HG03175 (cell line): ENCODE data around the gene SMAP1.
A peak's percentile ranks its signal among the peaks of the same experiment; 100 is the strongest.

Experiments used
- ATAC-seq: cut with Tn5 transposase; IDR thresholded peaks from one replicate; pipeline ENCODE4 v1.9.1; 2021; ENCODE audit warnings: mild to moderate bottlenecking, moderate library complexity; ENCODE audit not compliant: unreplicated experiment

SMAP1 gene

DNA sequence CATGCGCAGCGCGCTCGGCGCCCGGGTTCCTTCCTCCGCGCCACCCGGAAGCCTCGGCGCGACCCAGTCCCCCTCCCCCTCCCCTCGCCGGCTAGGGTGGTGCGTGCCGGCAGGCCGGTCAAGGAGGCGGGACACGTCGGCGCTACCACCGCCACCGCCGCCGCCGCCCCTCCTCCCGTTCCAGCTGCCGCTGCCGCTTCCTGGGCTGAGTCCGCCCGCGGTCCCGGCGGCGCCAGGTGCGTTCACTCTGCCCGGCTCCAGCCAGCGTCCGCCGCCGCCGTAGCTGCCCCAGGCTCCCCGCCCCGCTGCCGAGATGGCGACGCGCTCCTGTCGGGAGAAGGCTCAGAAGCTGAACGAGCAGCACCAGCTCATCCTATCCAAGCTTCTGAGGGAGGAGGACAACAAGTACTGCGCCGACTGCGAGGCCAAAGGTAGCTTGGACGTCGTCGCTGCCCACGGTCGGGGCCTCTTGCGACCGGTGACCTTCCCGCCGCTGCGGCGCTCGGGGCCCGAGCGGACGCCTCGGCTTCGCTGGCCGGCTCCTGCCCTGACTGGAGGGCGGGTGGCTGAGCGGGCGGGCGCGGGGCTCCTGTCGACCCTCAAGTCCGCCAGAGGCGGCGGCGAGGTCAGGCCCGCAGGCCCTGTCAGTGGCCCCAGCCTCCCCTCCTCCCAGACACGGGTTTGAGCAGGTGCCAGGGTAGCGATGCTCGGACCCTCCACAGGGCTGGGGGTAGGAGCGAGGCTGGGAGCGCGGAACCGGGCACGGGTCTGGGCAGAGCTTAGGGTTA, at the start of gene SMAP1:
SMAP1 (plus strand) TSS at position 173 of the 788 bp plus-strand sequence; CDS start at position 314, 141 bp downstream.
- ATAC-seq: peak; percentile 88

DNA sequence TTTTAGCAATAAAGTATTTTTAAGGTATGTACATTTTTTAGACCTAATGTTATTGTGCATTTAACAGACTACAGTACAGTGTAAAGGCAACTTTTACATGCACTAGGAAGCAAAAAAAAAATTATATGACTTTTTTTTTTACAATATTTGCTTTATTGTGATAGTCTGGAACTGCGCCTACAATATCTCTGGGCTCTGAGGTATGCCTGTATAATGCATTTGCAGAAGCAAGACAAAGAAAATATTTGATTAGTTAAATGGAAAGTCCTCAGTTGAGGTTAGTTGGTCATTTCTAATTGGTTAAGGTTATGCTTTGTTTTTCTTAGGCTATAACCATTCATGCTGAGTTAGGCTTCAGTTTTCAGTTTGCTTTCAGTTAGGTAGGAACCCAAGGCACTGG, 46.9 kb upstream of the SMAP1 start:
- no peak for ATAC-seq

DNA sequence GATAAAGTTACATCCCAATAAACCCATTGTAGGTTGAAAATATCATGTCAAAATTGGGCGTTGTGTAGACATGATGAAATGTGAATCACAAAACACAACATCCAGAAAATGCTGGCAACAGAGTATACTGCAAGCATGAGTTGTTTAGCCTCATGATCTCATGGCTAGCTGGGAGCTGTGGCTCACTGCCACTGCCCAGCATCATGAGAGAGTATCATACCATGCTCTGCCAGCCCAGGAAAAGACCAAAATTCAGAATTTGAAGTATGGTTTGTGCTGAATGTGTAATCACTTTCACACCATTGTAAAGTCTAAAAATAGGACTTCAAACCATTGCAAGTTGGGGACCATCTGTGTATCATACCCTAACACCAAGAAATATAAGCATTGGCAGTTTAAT, 45.2 kb upstream of the SMAP1 start:
- no peak for ATAC-seq

DNA sequence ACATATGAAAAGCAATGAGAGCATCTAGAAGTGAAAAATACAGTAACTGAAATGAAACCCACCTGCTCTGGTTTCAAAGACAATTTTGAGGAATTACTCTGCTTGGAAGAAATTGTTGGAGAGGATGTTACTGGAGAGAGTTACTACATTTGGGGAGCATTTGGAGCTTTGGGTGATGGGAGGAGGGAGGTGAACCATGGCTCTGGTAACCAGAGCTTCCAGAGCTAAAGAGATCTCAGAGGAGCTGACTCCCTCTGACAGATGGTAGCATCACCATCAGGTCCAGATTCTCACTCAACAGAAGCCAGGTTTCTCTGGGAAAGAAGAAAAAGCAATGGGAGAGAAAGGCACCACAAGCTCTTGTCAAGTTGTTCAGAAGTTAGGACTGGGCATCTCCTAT, 42.2 kb upstream of the SMAP1 start:
- ATAC-seq: no peak

DNA sequence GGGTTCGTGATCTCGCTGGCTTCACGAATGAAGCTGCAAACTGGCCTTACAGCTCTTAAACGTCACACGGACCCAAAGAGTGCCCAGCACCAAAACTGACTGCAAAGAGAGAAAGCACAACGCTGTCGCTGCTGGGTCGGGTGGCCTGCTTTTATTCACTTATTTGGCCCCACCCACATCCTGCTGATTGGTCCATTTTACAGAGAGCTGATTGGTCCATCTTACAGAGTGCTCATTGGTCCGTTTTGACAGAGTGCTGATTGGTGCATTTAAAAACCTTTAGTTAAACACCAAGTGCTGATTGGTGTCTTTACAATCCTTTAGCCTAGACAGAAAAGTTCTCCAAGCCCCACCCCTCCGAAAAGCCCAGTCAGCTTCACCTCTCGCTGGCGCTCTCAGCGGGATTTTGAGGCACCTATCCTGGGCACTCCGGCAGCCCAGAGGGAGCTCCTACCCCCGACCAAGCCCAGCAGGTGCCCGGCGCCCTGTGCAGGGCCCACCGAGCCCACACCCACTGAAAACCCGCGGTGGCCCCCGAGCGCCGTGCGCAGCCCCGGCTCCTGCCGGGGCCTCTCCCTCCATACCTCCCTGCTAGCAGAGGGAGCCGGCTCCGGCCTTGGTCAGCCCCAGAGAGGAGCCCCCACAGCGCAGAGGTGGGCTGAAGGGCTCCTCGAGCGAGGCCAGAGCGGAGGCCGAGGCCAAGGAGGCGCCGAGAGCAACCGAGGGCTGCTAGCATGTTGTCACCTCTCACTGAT, 40.0 kb upstream of the SMAP1 start:
- no peak for ATAC-seq

DNA sequence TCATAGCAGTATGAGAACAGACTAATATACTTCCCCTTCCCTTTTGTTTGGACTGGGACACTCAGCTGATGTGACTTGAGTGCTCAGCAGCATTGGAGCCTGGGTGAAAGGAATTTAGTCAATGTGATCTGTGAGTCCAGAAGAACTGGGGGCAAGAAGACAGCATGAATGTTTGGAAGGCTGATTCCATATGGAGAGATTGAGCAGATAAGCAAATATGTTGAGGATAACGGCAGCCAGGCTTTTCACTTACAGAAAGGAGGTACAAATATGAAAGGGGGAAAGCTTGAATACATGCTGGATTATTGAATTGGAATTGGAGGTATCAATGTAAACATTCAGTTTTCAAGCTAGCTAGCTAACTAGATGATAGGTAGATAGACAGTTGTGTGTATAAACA, 37.8 kb upstream of the SMAP1 start:
- ATAC-seq: no peak

DNA sequence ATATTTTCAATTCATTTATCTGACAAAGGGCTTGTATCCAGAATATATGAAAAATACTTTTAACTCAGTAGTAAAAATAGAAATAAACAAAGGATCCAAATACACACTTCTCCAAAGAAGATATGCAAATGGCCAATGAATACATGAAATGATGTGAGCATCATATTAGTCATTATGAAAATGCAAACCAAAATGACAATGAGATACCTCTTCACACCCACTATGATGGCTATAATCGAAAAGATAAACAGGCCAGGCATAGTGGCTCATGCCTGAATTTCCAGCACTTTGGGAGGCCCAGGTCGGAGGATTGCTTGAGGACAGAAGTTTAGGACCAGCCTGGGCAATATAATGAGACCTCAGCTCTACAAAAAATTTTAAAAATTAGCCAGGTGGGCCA, 33.8 kb upstream of the SMAP1 start:
- no peak for ATAC-seq

DNA sequence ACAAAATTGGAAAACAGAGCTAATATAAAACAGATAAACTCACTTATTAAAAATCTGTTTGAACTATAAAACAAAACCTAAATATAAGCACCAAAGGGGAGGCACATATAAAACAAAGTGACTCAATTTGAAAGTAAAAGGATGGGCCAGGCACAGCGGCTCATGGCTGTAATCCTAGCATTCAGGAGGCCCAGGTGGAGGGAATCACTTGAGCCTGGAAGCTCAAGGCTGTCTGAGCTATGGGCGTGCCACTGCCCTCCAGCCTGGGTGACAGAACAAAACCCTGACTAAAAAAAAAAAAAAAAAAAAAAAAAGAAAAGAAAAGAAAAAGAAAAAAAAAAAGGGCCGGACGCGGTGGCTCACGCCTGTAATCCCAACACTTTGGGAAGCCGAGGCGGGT, 31.1 kb upstream of the SMAP1 start:
- ATAC-seq: no peak

DNA sequence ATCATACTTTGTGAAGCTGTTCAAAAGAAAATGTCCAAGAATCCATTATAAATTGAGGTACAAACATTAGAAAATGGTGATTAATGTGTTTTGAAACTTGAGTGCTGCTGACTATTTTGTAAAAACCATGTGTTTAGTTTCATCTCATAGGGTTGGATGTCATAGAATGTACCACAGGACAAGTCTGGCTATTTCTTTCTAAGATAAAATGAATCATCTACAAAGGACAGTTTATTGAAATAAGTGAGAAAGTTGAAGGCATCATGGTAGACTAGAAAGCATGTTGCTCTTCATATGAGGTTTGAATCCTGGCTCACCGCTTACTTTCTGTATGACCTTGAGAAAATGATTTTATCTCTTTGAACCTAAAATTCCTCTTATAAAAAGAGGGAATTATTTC, 29.2 kb upstream of the SMAP1 start:
- no peak for ATAC-seq

DNA sequence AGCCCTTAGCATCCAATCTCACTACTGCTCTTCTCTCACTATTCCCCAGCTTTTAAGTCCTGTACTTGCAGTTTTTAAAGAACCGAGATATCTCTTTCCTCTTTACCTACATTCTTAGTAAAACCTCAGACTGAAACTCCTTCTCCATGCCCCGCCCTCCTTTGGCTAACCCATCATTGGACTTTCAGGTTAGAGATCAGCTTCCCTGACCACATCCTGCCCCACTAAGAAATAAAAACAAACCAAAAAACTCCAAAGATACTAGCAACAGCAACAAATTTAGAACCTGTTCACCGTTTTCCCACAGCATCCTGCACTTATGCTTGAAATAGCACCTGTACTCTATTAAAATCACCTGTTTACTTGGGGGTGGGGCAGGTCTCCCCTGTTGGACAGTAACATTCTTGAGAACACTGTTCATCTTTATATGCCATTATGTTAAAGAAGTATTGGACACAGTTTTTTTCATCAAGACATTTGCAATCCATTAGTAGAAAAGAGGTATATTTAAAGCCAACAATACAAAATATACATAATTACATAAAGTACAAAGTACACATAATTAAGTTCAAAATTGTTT, 16.3 kb upstream of the SMAP1 start:
- no peak for ATAC-seq

DNA sequence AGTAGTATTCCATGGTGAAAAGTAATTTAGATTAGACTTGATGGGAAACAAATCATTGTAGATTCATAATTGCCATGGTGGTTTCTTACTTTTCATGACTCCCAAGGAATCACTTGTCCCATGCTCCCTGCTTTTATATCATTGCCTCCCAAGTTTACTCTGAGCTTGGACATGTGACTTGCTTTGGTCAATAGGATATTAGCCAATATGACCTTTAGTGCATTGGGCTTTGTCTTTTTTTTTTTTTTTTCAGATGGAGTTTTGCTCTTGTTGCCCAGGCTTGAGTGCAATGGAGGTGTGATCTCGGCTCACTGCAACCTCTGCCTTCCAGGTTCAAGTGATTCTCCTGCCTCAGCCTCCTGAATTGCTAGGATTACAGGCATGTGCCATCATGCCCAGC, 15.5 kb upstream of the SMAP1 start:
- ATAC-seq: no peak

DNA sequence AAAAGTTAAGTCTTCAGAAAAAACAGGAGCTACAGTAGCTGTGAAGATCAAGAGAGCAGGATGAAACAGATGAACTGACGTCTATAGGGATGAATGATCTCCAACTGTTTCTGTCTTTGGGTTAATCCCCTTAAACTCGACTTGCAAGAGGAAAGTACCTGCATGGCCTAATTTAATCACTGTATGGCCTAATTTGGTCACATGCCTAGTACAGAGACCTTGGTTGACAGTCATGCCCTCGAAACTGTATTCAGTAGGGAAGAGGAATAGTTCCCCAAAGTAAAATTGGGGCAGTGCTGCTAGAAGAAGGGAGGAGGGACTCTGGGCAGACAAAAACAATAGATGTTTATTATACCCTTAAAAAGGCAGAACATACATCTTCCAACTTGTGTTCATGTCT, 10.0 kb upstream of the SMAP1 start:
- ATAC-seq: no peak

DNA sequence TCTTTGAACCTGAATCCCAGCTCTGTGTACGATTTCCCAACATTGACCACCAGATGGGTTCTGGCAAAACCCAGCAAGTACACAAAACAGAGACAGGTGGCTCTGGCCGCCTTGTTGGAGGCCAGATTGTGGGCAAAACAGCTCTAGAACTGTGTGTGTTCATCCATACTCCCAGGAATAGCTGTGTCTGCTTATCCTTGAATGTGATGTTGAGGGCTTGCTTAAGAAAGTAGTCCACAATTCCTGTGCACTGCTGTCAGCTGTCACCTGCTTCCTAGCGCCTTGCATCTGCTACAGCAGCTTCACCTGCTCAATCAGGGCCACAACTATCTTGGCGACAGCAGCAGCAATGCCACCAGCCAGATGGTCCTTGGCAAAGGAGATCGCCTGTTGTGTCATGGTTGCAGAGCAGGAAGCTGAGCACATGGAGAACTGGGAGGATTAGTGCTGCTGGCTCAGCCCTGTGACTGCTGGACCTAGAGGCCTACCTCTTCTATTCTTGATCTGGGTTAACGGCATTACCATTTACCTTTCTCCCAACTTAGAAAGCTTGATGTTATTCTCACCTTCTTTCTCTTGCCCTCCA, 3.7 kb upstream of the SMAP1 start:
- no peak for ATAC-seq

DNA sequence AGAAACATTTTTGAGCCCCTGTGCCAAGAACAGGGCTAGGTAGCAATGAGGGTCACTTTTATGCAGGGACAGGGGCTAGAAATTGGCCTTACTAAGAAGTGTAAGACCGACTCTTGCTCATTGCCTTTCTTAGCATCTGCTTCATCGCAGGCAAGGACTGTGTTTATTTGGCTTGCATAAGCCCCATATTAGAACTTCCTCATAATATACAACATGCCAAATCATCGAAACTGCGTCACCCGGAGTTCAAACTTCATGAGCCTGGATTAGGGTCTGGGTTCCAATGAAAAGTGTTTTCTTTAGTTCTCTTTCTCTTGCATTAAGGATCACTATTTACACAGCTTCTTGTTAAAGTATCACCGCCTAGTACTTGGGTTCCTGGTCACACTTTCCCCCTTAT, 977 bp upstream of the SMAP1 start:
- ATAC-seq: no peak

DNA sequence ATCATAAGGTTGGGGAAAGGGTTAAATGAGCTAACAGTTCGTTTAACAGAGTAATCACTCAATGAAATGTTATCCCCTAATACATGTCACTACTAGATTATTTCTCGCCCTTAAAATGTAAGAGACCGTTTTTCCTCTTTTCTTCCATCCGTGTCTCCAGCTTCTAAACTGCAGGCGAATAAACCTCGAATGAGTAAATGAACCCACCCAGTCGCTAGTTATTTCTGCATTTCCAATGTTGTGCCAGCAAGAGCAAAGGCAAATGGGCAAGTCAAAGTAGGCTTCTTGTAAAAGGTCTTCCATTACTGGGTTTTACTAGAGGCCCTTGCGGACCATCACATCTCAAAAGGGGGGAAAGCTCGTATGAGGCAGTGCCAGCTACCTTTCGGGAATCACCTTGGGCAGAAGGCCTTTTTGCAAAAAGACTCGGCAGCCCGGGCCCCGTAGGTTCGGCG, 400 bp upstream of the SMAP1 start:
- peak; percentile 6 for ATAC-seq

DNA sequence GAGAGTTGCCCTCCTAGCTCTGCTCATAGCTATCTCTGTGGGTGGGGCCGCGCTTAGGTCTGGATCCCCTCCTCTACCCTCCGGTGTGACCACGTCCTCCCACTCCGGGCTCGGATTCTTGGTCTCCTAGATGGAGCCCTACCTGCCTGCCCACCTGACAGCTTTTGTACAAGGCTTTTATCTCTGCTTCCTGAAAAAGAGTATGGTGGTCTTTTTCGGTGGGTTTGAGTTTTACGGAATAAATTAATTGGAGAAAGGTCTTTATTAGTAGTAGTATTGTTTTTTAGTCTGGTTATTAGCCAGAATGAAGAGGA, 773 bp downstream of the SMAP1 start:
- ATAC-seq: no peak

DNA sequence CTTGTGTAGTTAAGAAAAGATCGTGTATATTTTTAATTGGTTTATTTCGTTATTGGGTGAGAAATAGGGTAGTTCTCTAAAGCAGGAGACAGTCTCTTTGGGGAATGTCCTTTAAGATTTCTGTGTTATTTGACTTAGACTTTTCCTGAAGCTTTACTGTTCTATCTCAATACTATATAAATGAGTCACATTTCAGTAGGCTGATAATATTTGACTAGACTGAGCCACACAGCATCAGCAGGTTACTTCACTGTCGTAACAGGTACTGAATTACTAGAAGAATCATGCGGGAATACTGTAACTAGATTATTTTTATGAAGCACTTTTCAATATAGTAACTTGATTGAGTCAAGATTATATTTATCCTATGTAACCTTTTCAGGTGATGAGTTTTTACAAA, 1.4 kb downstream of the SMAP1 start:
- ATAC-seq: no peak

DNA sequence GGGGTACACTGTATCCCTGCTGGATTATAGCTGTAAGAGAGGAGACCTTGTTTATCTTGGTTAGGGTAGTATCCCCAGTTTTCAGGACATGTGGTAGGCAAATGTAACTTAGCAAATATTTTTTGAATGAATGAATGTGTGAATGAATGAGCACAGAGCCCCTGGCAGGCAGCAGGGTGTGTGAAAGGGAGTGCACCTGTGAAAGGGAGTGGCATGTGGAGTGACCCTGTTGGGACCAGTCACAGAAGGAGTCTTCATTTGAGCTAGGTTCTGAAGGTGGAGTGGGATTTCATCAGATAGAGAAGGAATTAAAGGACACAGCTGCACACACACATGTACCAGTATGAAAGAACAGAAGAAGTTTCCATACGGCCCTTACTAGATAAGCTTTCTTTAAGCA, 4.9 kb downstream of the SMAP1 start:
- no peak for ATAC-seq

DNA sequence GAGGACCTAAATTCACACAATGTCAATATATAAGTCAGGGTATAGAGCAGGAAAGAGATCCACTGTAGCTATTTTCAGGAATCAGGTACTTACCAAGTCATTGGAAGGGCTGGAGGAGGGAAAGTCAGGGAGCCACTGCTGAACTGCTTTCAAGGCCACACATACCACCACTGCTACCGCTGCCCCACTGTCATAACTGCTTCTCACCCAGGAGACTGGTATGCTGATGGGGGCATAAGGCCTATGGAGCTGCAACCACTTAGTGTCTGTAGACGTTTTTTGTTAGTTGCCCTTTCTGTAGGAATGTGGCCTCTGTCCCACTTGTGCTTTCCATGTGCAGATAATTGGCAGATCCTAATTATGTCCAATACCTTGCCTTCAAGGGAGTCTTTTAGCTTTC, 5.4 kb downstream of the SMAP1 start:
- ATAC-seq: no peak

DNA sequence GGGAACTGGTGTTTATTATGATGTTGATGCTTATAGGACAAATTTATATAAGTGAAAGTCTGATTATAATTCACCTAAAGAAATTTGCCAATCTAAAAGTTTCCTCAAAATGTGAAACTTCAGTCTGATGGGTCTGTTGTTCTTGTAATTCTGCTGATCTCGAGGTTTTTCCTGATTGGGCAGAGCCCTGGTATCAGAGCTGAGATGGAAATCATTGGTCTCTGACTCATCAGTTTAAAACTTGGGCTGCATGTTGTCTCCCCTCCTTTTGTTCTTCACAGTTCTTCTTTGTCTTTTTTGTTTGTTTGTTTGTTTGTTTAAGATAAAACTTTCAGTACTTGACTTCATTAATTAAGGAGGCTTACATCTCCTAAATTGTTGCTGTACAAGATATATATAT, 5.9 kb downstream of the SMAP1 start:
- ATAC-seq: no peak

DNA sequence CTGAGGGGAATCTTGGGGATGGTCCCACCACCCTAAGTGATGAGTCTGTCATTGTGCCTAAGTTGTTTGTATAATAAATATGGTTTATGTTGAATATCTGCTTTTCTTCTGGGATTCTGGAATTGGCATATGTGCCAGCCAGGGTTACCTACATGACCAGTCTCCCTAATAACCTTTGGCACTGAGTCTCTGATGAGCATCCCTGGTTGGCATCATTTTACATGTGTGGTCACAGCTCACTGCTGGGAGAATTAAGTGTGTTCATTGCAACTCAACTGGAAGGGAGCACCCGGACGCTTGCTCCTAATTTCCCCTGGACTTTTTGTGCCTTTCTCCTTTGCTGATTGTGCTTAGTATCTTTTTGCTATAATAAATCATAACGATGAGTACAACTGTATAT, 8.1 kb downstream of the SMAP1 start:
- no peak for ATAC-seq

DNA sequence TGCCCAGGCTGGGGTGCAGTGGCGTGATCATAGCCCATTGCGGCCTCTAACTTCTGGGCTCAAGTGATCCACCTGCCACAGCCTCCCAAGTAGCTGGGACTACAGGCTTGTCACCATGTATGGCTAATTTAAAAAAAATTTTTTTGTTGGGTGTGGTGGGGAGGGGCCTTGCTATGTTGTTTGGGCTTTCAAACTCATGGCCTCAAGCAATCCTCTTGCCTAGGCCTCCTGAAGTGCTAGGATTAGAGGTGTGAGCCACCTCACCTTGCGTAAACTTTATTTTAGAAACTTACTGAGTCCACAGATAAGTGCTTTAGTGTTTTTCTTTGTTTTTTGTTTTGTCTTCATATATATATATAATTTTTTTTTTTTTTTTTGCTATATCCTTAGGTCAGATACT, 9.1 kb downstream of the SMAP1 start:
- ATAC-seq: no peak
